LoVo (cell line): ENCODE data around the gene ELMOD2.
"Not testable (repeated sequence)": the region's sequence is repeated elsewhere in the genome, so short reads cannot be mapped to it uniquely, and the experiment has no call there.

Experiments
- DNase-seq: peaks from one replicate; pipeline ENCODE4 v3.0.0-alpha.2; 2016; ENCODE audit warnings: low spot score

The ELMOD2 gene

GRCh38 chr4:140523857-140524742 lies at the start of gene ELMOD2:
Gene ELMOD2 (plus strand): TSS chr4:140524168. CDS start chr4:140525429, 1,261 bp downstream.
- DNase-seq, result peak; percentile 97

GRCh38 chr4:140483445-140483844 lies 40.5 kb upstream of the ELMOD2 start:
- DNase-seq, result no peak

GRCh38 chr4:140485939-140486338 lies 38.0 kb upstream of the ELMOD2 start:
- DNase-seq, result no peak

- DNase-seq, result no peak
Observed at GRCh38 chr4:140497405-140497746, 26.6 kb upstream of the ELMOD2 start.

- no peak for DNase-seq
Observed at GRCh38 chr4:140497747-140498636, 26.0 kb upstream of the ELMOD2 start, which contains the start of gene MGAT4D. Gene MGAT4D (minus strand): TSS chr4:140498293. CDS start chr4:140498222, 71 bp downstream.

- DNase-seq, result no peak
Observed at GRCh38 chr4:140499391-140499790, 24.6 kb upstream of the ELMOD2 start.

GRCh38 chr4:140504261-140504660 lies 19.7 kb upstream of the ELMOD2 start:
- DNase-seq, result no peak

- DNase-seq, result not testable (repeated sequence)
Observed at GRCh38 chr4:140513765-140514164, 10.2 kb upstream of the ELMOD2 start.

- DNase-seq, result no peak
Observed at GRCh38 chr4:140515423-140515822, 8.5 kb upstream of the ELMOD2 start.

GRCh38 chr4:140523370-140523856 lies 555 bp upstream of the ELMOD2 start:
- DNase-seq, result no peak

- no peak for DNase-seq
Observed at GRCh38 chr4:140529434-140529833, 5.5 kb downstream of the ELMOD2 start.

GRCh38 chr4:140533951-140534480 lies 10.0 kb downstream of the ELMOD2 start:
- DNase-seq, result no peak

- no peak for DNase-seq
Observed at GRCh38 chr4:140556372-140557085, 32.6 kb downstream of the ELMOD2 start.

- no peak for DNase-seq
Observed at GRCh38 chr4:140557831-140558435, 34.0 kb downstream of the ELMOD2 start.

- DNase-seq, result no peak
Observed at GRCh38 chr4:140559696-140560095, 35.7 kb downstream of the ELMOD2 start.

GRCh38 chr4:140568507-140569306 lies 44.7 kb downstream of the ELMOD2 start, which contains the start of gene UCP1:
Gene UCP1 (minus strand): TSS chr4:140568961. CDS start chr4:140568729, 232 bp downstream.
- DNase-seq, result no peak

GRCh38 chr4:140569307-140569638 lies 45.3 kb downstream of the ELMOD2 start:
- no peak for DNase-seq

GRCh38 chr4:140571620-140572019 lies 47.7 kb downstream of the ELMOD2 start:
- no peak for DNase-seq

- no peak for DNase-seq
Observed at GRCh38 chr4:140575489-140575888, 51.5 kb downstream of the ELMOD2 start.

- no peak for DNase-seq
Observed at GRCh38 chr4:140579278-140579677, 55.3 kb downstream of the ELMOD2 start.
